HG03354 (cell line): Measurements from ENCODE around the gene ENSA.
"Not testable (repeated sequence)": the region's sequence is repeated elsewhere in the genome, so short reads cannot be mapped to it uniquely, and the experiment has no call there.

Source experiments
- ATAC-seq: cut with Tn5 transposase; IDR thresholded peaks from one replicate; pipeline ENCODE4 v1.9.1; 2021; ENCODE audit warnings: mild to moderate bottlenecking; ENCODE audit not compliant: unreplicated experiment, poor library complexity, severe bottlenecking

The ENSA gene

DNA sequence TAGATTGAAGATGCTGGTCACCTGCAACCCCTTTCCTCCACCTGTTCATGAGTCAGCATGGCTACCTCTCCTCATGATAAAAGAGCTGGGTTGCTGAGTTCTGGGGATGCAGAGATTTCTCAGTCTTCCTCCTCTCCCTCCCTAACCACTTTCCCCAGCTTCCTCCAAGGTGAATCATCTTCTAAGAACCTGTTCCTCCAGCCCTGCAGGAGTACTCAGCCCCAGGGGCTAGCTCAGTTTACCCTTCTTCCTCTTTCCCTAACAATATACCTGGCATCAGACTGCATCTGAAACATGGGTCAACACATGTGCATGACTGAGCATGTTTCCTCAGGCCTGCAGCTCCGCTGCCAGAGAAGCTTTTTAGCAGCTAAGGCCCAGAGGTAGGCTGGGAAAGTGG lies 5.3 kb downstream of the ENSA start:
- ATAC-seq = not testable (repeated sequence)

GRCh38 chr1:150622303-150622975 lies 7.0 kb downstream of the ENSA start:
- ATAC-seq = no peak

GRCh38 chr1:150621497-150622302 lies 7.7 kb downstream of the ENSA start:
- ATAC-seq = no peak

GRCh38 chr1:150620919-150621318 lies 8.5 kb downstream of the ENSA start:
- no peak for ATAC-seq

GRCh38 chr1:150619576-150620509 lies 9.6 kb downstream of the ENSA start:
- ATAC-seq = no peak

- no peak for ATAC-seq
Measured at GRCh38 chr1:150615346-150616201, 13.8 kb downstream of the ENSA start.

DNA sequence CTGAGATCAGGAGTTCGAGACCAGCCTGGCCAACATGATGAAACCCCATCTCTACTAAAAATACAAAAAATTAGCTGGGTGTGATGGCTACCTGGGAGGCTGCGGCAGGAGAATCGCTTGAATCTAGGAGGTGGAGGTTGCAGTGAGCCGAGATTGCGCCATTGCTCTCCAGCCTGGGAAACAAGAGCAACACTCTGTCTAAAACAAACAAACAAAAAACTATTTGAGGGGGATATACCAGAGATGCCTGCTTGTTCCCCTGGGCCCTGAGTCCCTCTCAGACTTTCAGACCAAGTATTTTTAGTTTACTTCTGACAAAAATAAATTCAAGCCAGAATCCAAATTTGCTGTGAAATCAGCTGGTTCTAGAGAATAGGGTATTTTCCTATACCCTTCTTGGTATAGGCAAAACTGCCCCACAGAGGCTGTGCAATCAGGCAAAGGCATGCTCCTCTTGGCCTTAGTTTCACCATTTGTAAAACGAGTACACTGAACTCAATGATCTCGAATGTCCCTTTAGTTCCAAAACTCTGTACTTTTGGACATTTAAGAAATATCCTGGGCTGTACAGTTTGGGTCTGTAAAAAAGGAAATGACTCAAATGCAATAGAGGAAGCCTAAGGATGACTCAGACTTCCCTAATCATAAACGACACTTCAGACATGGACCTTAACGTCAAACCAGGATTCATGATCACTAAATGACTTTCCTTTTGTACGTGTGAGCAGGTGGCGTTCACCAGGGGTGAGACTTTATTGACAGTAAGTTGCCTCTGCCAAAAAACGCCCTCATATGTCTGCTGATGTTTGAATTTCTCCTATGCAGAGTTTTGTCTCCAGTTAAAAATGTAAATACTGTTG lies 16.1 kb downstream of the ENSA start:
- ATAC-seq = no peak

GRCh38 chr1:150612014-150612345 lies 17.4 kb downstream of the ENSA start:
- no peak for ATAC-seq

DNA sequence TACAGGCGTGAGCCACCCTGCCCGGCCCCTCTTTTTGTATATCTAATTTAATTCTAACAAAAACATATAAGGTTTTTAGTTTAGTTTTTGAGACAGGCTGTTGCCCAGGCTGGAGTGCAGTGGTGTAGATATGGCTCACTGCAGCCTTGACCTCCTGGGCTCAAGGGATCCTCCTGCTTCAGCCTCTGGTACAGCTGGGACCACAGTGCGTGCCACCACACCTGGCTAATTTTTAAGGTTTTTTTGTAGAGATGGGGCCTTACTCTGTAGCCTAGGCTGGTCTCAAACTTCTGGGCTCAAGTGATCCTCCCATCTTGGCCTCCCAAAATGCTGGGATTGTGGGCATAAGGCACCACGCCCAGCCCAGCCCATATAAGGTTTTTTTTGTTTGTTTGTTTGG lies 18.8 kb downstream of the ENSA start:
- ATAC-seq = no peak

GRCh38 chr1:150609732-150610131 lies 19.7 kb downstream of the ENSA start:
- no peak for ATAC-seq

GRCh38 chr1:150606463-150607142 lies 22.8 kb downstream of the ENSA start:
- ATAC-seq = no peak

DNA sequence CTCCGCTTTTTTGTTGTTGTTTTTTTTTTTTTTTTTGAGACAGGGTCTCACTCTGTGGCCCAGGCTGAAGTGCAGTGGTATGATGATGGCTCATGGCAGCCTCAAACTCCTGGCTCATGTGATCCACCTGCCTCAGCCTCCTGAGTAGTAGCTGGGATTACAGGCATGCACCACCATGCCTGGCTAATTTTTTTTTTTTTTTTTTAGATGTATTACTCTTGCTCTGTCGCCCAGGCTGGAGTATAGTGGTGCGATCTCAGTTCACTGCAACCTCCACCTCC lies 24.0 kb downstream of the ENSA start:
- ATAC-seq = not testable (repeated sequence)

- no peak for ATAC-seq
Measured at GRCh38 chr1:150604226-150604588, 25.2 kb downstream of the ENSA start.

DNA sequence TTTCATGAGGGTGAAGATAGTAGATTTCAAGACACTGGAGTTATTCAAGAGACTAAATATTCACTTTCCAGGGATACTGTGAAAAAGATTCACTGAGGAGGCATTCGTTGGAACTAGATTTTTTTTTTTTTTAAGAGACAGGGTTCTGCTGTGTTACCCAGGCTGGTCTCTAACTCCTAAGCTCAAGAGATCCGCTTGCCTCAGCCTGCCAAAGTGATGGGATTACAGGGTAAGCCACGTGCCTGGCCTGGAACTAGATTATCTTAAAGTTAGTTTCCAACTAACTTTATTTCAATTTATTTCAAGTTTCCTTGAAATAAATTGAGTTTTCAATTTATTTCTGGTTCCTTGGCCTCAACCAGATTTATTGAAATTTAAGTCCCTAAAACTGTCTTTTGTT lies 25.7 kb downstream of the ENSA start:
- no peak for ATAC-seq

DNA sequence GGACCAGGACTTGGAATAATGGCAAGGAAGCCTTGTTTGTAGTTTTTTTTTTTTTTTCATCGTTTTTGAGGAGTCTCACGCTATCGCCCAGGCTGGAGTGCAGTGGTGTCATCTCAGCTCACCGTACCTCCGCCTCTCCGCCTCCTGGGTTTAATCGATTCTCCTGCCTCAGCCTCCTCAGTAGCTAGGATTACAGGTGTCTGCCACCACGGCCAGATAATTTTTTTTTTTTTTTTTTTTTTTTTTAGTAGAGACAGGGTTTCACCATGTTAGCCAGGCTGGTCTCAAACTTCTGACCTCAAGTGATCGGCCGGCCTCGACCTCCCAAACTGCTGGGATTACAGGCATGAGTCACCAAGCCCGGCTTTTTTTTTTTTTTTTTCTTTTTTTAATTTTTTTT lies 27.0 kb downstream of the ENSA start:
- not testable (repeated sequence) for ATAC-seq

DNA sequence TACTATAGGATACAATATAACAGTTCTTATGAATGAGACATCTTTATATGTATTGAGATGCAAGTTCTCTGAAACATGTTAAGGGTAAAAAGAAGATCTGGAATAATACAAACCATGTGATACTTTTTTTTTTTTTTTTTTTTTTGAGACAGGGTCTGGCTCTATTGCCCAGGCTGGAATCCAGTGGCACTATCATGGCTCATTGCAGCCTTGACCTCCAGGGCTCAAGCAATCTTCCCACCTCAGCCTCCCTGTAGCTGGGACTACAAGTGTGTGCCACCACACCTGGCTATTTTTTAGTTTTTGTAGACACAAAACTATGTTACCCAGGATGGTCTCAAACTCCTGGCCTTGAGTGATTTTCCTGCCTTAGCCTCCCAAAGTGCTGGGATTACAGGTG lies 27.9 kb downstream of the ENSA start:
- no peak for ATAC-seq

DNA sequence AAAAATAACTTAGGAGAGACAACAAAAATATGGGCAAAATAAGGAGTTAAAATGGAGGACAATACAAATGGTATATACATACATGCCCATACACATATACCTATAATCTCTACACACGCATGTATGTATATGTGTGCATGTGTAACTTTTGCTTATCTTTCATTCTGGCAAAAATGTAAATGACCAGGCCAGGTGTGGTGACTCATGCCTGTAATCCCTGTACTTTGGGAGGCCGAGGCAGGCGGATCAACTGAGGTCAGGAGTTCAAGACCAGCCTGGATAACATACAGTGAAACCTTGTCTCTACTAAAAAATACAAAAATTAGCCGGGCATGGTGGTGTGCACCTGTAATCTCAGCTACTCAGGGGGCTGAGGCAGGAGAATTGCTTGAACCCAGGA lies 31.1 kb downstream of the ENSA start:
- ATAC-seq = not testable (repeated sequence)

DNA sequence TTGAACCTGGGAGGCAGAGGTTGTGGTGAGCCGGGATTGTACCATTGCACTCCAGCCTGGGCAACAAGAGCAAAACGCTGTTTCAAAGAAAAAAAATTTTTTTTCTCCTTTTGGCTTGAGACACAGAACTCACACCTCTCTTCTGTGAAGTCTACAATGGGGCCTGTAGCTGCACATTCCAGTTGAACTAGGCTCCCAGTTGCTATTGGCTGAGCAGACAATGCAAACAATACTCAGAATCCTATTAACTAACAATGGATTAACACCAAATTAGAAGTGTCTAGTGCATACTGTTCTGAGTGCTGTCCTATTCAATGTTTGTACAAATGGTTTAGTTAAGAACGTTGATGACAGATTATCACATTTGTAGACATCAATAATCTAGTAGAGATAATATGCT lies 32.4 kb downstream of the ENSA start:
- ATAC-seq = no peak
